GM23248 (cell line): Measurements from ENCODE around the gene DCDC1.

Experiments used
- EZH2 ChIP-seq: fragments of 200-600 bp; sonication (generic); IDR thresholded peaks from 2 replicates; pipeline ENCODE4 v1.6.1; 2018; ENCODE audit warnings: antibody characterized with exemption, mild to moderate bottlenecking; ENCODE audit not compliant: insufficient read depth, poor library complexity, severe bottlenecking
- EZH2phosphoT487 ChIP-seq: fragments of 200-600 bp; sonication (generic); IDR thresholded peaks from 2 replicates; pipeline ENCODE4 v1.6.1; 2018; ENCODE audit warnings: antibody characterized with exemption, moderate library complexity, mild to moderate bottlenecking, low read depth; ENCODE audit not compliant: insufficient read depth

DNA sequence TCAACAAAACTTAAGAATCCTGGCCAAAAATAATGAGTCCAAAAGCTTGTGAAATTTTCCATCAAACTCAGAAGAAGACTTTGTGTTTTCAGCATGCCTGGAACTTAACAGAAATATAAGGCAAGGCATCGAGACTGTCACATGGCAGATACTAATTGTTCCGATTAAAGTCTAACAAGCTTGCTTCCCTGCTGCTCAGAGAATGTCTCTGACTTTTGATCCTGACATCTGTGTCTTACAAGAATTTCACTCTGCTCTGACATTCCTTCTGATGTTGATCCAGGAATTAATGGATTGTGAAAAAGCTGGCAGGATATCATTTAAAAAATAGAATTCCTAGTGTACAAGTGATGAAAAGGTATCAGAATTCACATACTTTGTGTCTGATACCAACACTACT lies 170.2 kb downstream of the DCDC1 start:
- TF ChIP-seq EZH2, result no peak
- TF ChIP-seq EZH2phosphoT487, result no peak
